HG02763 (cell line): ENCODE data around the gene SETX.

Experiments
- ATAC-seq: cut with Tn5 transposase; IDR thresholded peaks from one replicate; pipeline ENCODE4 v1.9.1; 2021; ENCODE audit warnings: mild to moderate bottlenecking, moderate library complexity; ENCODE audit not compliant: unreplicated experiment

SETX gene

GRCh38 chr9:132218208-132218607 is 136.6 kb downstream of the SETX start:
- ATAC-seq: no peak

- ATAC-seq: no peak
Observed at GRCh38 chr9:132216861-132217619, 137.7 kb downstream of the SETX start.

- no peak for ATAC-seq
Observed at GRCh38 chr9:132214027-132214622, 140.7 kb downstream of the SETX start.

- no peak for ATAC-seq
Observed at GRCh38 chr9:132211570-132211969, 143.2 kb downstream of the SETX start.
